SH-SY5Y (cell line): Measurements from ENCODE around the gene S1PR1.
A peak's percentile ranks its signal among the peaks of the same experiment; 100 is the strongest.

Experiments
- GATA2 ChIP-seq: IDR thresholded peaks from 2 replicates; pipeline ENCODE4 v1.6.1; 2011; ENCODE audit warnings: mild to moderate bottlenecking, low read depth, low read length
- GATA3 ChIP-seq: IDR thresholded peaks from 2 replicates; pipeline ENCODE4 v1.6.1; 2011; ENCODE audit warnings: low read depth, mild to moderate bottlenecking, low read length, moderate library complexity

Gene S1PR1

GRCh38 chr1:101236516-101237228 lies at the start of gene S1PR1:
TSS of gene S1PR1 (plus strand) at chr1:101237019. CDS start at chr1:101238985, 1,966 bp downstream.
- TF ChIP-seq GATA2 (no peak), GATA3 (no peak)

DNA sequence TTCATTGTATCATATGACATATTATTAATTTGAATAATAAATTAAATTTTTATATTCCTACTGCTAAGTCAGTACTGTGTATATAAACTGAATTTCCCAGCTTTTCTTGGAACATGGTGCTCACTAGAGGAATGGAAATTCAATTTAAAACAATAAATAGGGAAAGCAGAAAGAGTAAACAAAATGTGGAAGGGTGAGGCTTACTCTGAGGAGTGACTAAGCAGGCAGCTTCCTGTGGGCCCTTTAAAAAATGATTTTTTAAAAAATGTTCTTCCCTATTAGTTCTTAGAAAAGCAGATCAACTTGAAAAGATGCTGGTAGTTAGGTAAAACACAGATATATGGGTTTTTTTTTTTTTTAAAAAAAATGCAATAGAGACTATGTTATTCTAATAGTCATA lies 49.5 kb upstream of the S1PR1 start:
- TF ChIP-seq GATA3 (no peak), GATA2 (no peak)

- no peak for TF ChIP-seq GATA3
- TF ChIP-seq GATA2, result no peak
Observed at GRCh38 chr1:101188331-101188730, 48.5 kb upstream of the S1PR1 start.

DNA sequence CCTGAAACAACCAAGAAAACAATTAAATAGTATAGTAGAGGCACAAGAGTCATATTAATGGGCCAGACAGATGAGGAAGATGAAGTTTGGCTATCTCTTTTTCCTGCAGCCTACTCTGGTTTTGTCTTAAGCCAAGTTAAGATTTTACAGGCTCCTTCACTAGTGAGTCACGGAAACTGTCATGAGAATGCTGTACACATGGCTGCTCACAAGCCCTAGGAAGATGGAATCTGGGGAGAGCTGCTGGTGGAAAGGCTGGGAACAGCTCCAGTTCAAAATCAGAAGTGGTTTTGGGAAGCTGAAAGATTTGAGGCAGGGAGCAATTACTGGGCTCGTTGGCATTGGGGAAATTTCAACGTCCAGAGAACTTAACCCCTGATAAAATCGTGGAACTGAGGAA lies 46.4 kb upstream of the S1PR1 start:
- TF ChIP-seq GATA2 (no peak), GATA3 (no peak)

GRCh38 chr1:101191049-101191448 lies 45.8 kb upstream of the S1PR1 start:
- TF ChIP-seq GATA3, result no peak
- no peak for TF ChIP-seq GATA2

DNA sequence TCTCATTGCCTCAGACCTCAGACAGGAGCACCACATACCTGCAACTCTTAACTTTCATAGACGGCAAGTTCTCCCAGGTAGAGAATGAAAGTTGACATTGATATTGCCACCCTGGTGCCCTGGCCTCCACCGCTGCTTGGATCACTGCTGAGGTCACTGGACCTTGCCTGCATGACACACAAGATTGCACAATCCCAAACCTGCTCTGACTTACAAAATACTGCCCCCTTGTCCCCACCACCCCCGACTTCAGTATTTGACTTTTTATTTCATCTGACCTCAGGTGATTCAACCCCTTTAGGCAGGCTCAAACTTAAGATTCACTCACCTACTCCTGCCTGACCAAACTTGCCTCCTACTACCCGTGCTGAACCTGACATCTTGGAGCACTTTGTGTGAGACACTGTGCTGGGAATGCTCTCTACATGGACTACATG lies 43.1 kb upstream of the S1PR1 start:
- no peak for TF ChIP-seq GATA2

DNA sequence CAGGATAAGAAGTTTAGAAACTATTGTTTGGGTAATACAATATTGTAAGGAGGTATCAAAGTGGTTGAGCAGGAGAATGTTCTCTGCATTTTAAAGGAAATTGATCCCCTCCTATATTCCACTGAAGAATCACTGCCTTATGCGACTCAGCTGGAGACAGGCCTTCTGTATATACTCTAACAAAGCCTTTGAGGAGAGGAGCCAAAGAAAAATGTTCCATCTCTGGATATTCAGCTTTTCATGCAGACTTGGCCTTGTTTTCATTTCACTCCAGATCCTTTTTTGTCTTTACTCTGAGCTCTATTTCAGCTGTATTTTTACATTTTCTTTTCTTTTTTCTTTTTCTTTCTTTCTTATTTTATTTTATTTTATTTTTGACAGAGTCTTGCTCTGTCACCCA lies 42.1 kb upstream of the S1PR1 start:
- TF ChIP-seq GATA3, result no peak
- TF ChIP-seq GATA2, result no peak

GRCh38 chr1:101196668-101197067 lies 40.2 kb upstream of the S1PR1 start:
- TF ChIP-seq GATA2, result no peak

DNA sequence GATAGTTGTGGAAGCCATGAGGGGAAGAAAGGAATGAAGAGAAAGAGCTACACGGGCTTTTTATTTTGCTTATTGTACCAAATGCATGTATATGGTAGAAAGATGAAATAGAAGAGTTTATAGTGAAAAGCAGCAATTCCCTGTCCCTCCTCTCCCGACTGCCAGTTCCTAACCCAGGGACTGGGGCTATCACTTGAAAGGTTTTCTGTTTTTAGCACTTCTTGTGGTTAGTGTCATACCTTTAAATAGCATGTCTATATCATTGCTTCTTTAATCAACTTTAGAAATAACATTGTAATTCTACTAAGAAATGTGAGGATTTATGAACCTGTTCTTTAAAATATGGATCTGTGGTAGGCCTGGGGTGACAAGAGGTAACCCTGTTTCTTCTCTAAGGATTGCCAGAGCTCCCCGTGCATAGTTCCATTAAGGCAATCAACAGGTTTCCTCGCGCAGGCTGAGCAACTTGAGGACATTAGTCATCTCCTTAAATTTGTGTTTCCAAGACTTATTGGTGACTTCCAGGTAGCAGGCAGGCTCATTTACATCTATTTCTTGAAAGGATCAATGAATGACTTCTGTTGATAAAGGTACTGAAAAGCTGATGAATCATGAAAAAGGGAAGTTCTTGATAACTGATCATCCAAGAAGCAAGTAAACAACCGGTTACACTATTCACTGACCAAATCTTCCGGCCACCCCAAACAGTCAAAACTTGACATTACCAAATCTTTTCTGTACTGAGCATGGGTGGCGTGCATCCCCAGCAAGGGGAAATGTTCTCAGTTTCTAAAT lies 37.8 kb upstream of the S1PR1 start:
- no peak for TF ChIP-seq GATA3
- no peak for TF ChIP-seq GATA2

DNA sequence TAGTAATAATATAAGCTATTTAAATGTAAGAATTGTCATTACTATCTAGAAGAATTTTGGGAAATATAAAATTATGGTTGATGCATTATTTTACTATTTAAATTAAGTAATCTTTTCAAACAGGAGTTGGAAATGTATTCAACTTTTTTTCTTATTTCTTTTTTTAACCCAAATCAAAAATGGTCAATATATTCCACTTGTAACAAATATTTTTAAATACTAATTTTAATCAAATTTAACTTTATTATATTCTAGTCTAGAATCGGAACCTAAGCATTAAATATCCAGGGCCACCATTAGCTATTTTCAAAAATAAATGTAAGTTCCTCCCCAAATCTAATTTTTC lies 37.2 kb upstream of the S1PR1 start:
- TF ChIP-seq GATA3 (no peak), GATA2 (no peak)

- TF ChIP-seq GATA3, result no peak
- no peak for TF ChIP-seq GATA2
Observed at GRCh38 chr1:101200513-101200912, 36.3 kb upstream of the S1PR1 start.

GRCh38 chr1:101203820-101204540 lies 32.8 kb upstream of the S1PR1 start:
- TF ChIP-seq GATA2, result peak; percentile 79
- peak; percentile 25; the same call in 1 of the 2 replicates for TF ChIP-seq GATA3

DNA sequence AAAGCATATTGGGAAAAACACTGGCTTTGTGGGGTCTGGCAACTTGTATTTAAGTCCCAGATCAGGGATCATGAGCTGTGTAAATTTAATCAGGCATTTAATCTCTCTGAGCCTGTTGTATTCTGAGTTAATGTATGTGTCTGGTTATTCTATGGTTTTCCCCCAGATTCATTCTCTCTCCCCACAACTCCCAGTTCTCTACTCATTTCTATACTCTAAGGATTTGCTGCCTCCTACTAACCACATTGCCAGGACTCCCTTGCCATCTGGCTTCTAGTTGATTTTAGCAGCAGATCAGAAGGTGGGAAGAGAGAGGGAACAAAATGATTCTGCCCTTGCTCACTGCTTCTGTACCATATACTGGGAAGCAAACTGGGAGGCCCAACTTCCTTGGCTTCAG lies 31.4 kb upstream of the S1PR1 start:
- TF ChIP-seq GATA3 (peak; percentile 74), GATA2 (peak; percentile 65)

DNA sequence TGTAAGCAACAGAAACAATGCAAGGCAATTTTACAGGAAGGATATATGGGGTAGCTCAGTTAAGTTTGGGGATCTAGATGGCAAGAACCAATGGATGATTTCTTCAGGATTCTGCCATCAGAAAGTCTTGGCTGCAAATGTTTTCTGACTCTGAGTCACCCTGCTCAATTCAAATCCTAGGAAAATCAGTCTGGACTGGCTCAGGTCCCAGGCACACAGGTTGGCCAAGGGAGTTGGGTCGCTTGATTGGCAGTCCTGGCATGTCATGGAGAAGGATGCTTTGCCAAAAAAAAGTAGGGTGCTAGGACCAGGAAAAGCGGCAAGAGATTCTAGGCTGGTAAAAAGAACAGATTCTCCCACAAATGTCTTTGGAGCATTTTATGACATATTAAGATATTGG lies 28.9 kb upstream of the S1PR1 start:
- TF ChIP-seq GATA3, result no peak
- no peak for TF ChIP-seq GATA2
